ENCODE results near the gene SLC27A2.
"Not testable (repeated sequence)": the region's sequence is repeated elsewhere in the genome, so short reads cannot be mapped to it uniquely, and the experiment has no call there.

The SLC27A2 gene

GRCh38 chr15:50186090-50186489 is 4.1 kb downstream of the SLC27A2 start:
- TF ChIP-seq CTCF (IDR thresholded peaks at IDR 0.05; ENCODE audit: low read depth, low read length) = no peak
- DNase-seq (ENCODE audit: extremely low read depth, low read depth) = no peak

GRCh38 chr15:50186752-50187151 is 4.8 kb downstream of the SLC27A2 start:
- no peak for TF ChIP-seq CTCF (IDR thresholded peaks at IDR 0.05; ENCODE audit: low read depth, low read length)
- no peak for DNase-seq (ENCODE audit: extremely low read depth, low read depth)

- DNase-seq (ENCODE audit: extremely low read depth, low read depth) = no peak
- TF ChIP-seq CTCF (IDR thresholded peaks at IDR 0.05; ENCODE audit: low read depth, low read length) = no peak
Measured at GRCh38 chr15:50187525-50187924, 5.5 kb downstream of the SLC27A2 start.

GRCh38 chr15:50187997-50188396 is 6.0 kb downstream of the SLC27A2 start:
- DNase-seq (ENCODE audit: extremely low read depth, low read depth) = no peak
- TF ChIP-seq CTCF (IDR thresholded peaks at IDR 0.05; ENCODE audit: low read depth, low read length) = no peak

- DNase-seq (ENCODE audit: extremely low read depth, low read depth) = not testable (repeated sequence)
Measured at GRCh38 chr15:50188793-50189192, 6.8 kb downstream of the SLC27A2 start.

GRCh38 chr15:50189633-50190032 is 7.6 kb downstream of the SLC27A2 start:
- DNase-seq (ENCODE audit: extremely low read depth, low read depth) = no peak
- TF ChIP-seq CTCF (IDR thresholded peaks at IDR 0.05; ENCODE audit: low read depth, low read length) = no peak

GRCh38 chr15:50190166-50190570 is 8.2 kb downstream of the SLC27A2 start:
- no peak for DNase-seq (ENCODE audit: extremely low read depth, low read depth)
- no peak for TF ChIP-seq CTCF (IDR thresholded peaks at IDR 0.05; ENCODE audit: low read depth, low read length)

GRCh38 chr15:50190723-50191122 is 8.7 kb downstream of the SLC27A2 start:
- TF ChIP-seq CTCF (IDR thresholded peaks at IDR 0.05; ENCODE audit: low read depth, low read length) = no peak
- no peak for DNase-seq (ENCODE audit: extremely low read depth, low read depth)
